SK-N-SH treated with all-trans-retinoic acid at 6 μM for 48 hours (cell line): ENCODE measurements around the gene DDX27.

ENCODE experiments used
- ARNTL ChIP-seq: fragments of 450-650 bp; formaldehyde crosslinking; IDR thresholded peaks from 2 replicates; pipeline ENCODE4 v1.5.0; 2020; ENCODE audit warnings: low read depth, mild to moderate bottlenecking, moderate library complexity, borderline replicate concordance
- ESRRG ChIP-seq: fragments of 250-450 bp; sonication (Bioruptor Pico); IDR thresholded peaks from 2 replicates; pipeline ENCODE4 v1.6.1; 2021; ENCODE audit warnings: mild to moderate bottlenecking
- TOX ChIP-seq: fragments of 250-450 bp; sonication (Bioruptor Pico); IDR thresholded peaks from 2 replicates; pipeline ENCODE4 v1.8.0; 2021; ENCODE audit warnings: mild to moderate bottlenecking, moderate library complexity, borderline replicate concordance
- ZNF565 ChIP-seq: fragments of 450-650 bp; formaldehyde crosslinking; conservative IDR thresholded peaks from 2 replicates; pipeline ENCODE4 v1.5.0; 2020; ENCODE audit warnings: low read depth, mild to moderate bottlenecking, moderate library complexity
- TF ChIP-seq, protein P1 (sequence below): fragments of 250-450 bp; sonication (Bioruptor Pico); IDR thresholded peaks from 2 replicates; pipeline ENCODE4 v1.8.0; 2020; ENCODE audit warnings: mild to moderate bottlenecking, moderate library complexity, borderline replicate concordance

DNA sequence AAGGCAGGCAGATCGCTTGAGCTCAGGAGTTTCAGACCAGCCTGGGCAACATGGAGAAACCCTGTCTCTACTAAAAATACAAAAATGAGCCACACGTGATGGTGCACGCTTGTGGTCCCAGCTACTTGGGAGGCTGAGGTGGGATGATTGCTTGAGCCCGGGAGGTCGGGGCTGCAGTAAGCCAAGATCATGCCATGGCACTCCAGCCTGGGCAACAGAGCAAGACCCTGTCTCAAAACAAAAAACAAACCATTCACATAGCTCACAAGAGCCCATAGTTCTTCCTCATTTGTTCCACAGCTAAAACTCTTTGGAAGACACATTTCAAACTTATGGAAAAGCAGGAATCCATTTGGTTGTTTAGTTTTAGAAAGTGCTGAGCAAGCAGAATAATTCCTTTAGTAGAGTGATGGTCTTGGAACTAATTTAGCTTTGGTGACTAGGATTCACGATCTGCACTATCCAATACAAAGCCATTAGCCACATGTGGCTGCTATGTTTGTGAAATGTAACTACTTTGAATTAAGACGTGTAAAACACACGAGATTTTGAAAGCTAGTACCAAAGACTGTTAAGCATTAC is 54.6 kb downstream of the DDX27 start:
- TF ChIP-seq ESRRG (no peak), ARNTL (CRISPR knock-in tag) (no peak), ZNF565 (CRISPR knock-in tag) (no peak), TOX (no peak)
- TF ChIP-seq, protein P1, sequence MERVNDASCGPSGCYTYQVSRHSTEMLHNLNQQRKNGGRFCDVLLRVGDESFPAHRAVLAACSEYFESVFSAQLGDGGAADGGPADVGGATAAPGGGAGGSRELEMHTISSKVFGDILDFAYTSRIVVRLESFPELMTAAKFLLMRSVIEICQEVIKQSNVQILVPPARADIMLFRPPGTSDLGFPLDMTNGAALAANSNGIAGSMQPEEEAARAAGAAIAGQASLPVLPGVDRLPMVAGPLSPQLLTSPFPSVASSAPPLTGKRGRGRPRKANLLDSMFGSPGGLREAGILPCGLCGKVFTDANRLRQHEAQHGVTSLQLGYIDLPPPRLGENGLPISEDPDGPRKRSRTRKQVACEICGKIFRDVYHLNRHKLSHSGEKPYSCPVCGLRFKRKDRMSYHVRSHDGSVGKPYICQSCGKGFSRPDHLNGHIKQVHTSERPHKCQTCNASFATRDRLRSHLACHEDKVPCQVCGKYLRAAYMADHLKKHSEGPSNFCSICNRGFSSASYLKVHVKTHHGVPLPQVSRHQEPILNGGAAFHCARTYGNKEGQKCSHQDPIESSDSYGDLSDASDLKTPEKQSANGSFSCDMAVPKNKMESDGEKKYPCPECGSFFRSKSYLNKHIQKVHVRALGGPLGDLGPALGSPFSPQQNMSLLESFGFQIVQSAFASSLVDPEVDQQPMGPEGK (CRISPR knock-in tag), result no peak
